OCI-LY7 (cell line): ENCODE results near the gene GAPDHS. TPM values are rescaled to one million over a fixed set of nuclear protein-coding genes. Genes with fewer than 3 reads are reported as not detected.

ENCODE experiments used
- BruUV-seq: library from RNA; stranded (reverse); fragments of 400-500 nt; replicated peaks from 2 replicates; lab custom pipeline; 2021; lab: Mats Ljungman, UMichigan
- CTCF ChIA-PET: fragments of 300-600 bp; sonication (Branson Sonifier 250); formaldehyde crosslinking; loops from one replicate; lab custom pipeline; 2022; ENCODE audit warnings: antibody characterized with exemption; ENCODE audit not compliant: unreplicated experiment; lab: Charles Lee
- POLR2A ChIA-PET: fragments of 300-600 bp; sonication (Branson Sonifier 250); formaldehyde crosslinking; loops from one replicate; lab custom pipeline; 2022; ENCODE audit warnings: antibody characterized with exemption; lab: Charles Lee
- DNase-seq: peaks from one replicate; pipeline ENCODE4 v3.0.0-alpha.2; 2015; ENCODE audit warnings: low spot score
- H2AFZ ChIP-seq: fragments of 200-600 bp; sonication (generic), shearing (Covaris generic); 2 replicates; pipeline ENCODE4 v1.6.1; 2014; ENCODE audit warnings: mild to moderate bottlenecking, antibody characterized with exemption, low read length, moderate library complexity
- H3K27ac ChIP-seq: fragments of 200-600 bp; sonication (generic); 2 replicates; pipeline ENCODE4 v1.5.1; 2014; ENCODE audit warnings: mixed run types, low read depth, mild to moderate bottlenecking, moderate library complexity, low read length, inconsistent platforms; ENCODE audit not compliant: poor library complexity, severe bottlenecking
- H3K36me3 ChIP-seq: fragments of 200-600 bp; sonication (generic); 2 replicates; pipeline ENCODE4 v1.6.1; 2014; ENCODE audit warnings: mild to moderate bottlenecking, antibody characterized with exemption, low read length, moderate library complexity, mixed read lengths; ENCODE audit not compliant: insufficient read depth
- H3K4me1 ChIP-seq: fragments of 200-600 bp; sonication (generic); 2 replicates; pipeline ENCODE4 v1.5.1; 2014; ENCODE audit warnings: mild to moderate bottlenecking, low read length; ENCODE audit not compliant: insufficient read depth, poor library complexity, severe bottlenecking
- H3K4me2 ChIP-seq: fragments of 200-600 bp; sonication (generic); 2 replicates; pipeline ENCODE4 v1.6.1; 2014; ENCODE audit warnings: mild to moderate bottlenecking, low read length
- H3K4me3 ChIP-seq: fragments of 200-600 bp; sonication (generic); 2 replicates; pipeline ENCODE4 v1.5.1; 2014; ENCODE audit warnings: mild to moderate bottlenecking, low read depth, low read length; ENCODE audit not compliant: poor library complexity, severe bottlenecking
- H3K79me2 ChIP-seq: fragments of 200-600 bp; sonication (generic); 2 replicates; pipeline ENCODE4 v1.6.1; 2016; ENCODE audit warnings: low read depth, mild to moderate bottlenecking, low read length, moderate library complexity, mixed read lengths; ENCODE audit not compliant: insufficient read depth
- H3K9me2 ChIP-seq: fragments of 200-600 bp; sonication (generic); 2 replicates; pipeline ENCODE4 v1.6.1; 2016; ENCODE audit warnings: mild to moderate bottlenecking, low read length, mixed read lengths; ENCODE audit not compliant: insufficient read depth
- H3K9me3 ChIP-seq: fragments of 200-600 bp; sonication (generic); 2 replicates; pipeline ENCODE4 v1.6.1; 2014; ENCODE audit warnings: mild to moderate bottlenecking, mixed run types, low read length, mixed read lengths
- H4K20me1 ChIP-seq: fragments of 200-600 bp; sonication (generic); 2 replicates; pipeline ENCODE4 v1.6.1; 2014; ENCODE audit warnings: mild to moderate bottlenecking, antibody characterized with exemption, low read length, moderate library complexity, mixed read lengths; ENCODE audit not compliant: insufficient read depth
- CTCF ChIP-seq: fragments of 200-600 bp; sonication (generic); conservative IDR thresholded peaks from 2 replicates; pipeline ENCODE4 v1.5.1; 2014; ENCODE audit warnings: mild to moderate bottlenecking, antibody characterized with exemption, low read length, moderate library complexity, mixed read lengths
- EZH2phosphoT487 ChIP-seq: fragments of 200-600 bp; sonication (generic); IDR thresholded peaks from 2 replicates; pipeline ENCODE4 v1.6.1; 2018; ENCODE audit warnings: low read depth, borderline replicate concordance, mild to moderate bottlenecking, mixed run types, antibody characterized with exemption, low read length, moderate library complexity, mixed read lengths
- intact Hi-C: fragments of 100-400 bp; cut with micrococcal nuclease; formaldehyde crosslinking; loops from one replicate; pipeline ENCODE4 v1.10.0; 2022; ENCODE audit not compliant: unreplicated experiment
- total RNA-seq, 2 experiments: library from RNA; depleted of rRNA in 1 of 2; stranded (reverse); fragments of >200 nt in 1 of 2; shearing (Covaris generic) in 1 of 2; gene quantifications; 2 replicates each; pipeline ENCODE4 v1.2.3, GENCODE V29; 2014 to 2022

The GAPDHS gene
- total RNA-seq, 2 experiments from 2014 or later: not detected

GRCh38 chr19:35560677-35561076, 27.4 kb downstream of the GAPDHS start:
- peaks cover 18% of the 10 kb centered on the region for H3K4me1 ChIP-seq
- BruUV-seq: no TSS peak

GRCh38 chr19:35561436-35561835, 28.2 kb downstream of the GAPDHS start:
- ChIA-PET POLR2A (no interaction called here), CTCF (no interaction called here)
- no peak for DNase-seq
- intact Hi-C loops: no loop called here
- Histone ChIP-seq H3K4me2 (no peak overlapping the region), H3K4me3 (no peak overlapping the region), H3K36me3 (no peaks in the 10 kb centered on the region), H3K79me2 (no peaks in the 10 kb centered on the region), H2AFZ (no peak overlapping the region), H3K9me3 (no peaks in the 10 kb centered on the region), H3K9me2 (no peaks in the 10 kb centered on the region), H3K4me1 (peaks cover 18% of the 10 kb centered on the region), H3K27ac (no peak overlapping the region), H4K20me1 (no peaks in the 10 kb centered on the region)
- TF ChIP-seq EZH2phosphoT487 (no peak), CTCF (no peak)
- BruUV-seq: no TSS peak

More at GRCh38 chr19:35560677-35561076, 27.4 kb downstream of the GAPDHS start:
- Histone ChIP-seq H2AFZ (no peak overlapping the region), H3K36me3 (no peaks in the 10 kb centered on the region), H3K27ac (no peak overlapping the region), H3K79me2 (no peaks in the 10 kb centered on the region), H3K9me2 (no peaks in the 10 kb centered on the region), H4K20me1 (no peaks in the 10 kb centered on the region), H3K4me2 (no peak overlapping the region), H3K9me3 (no peaks in the 10 kb centered on the region), H3K4me3 (no peak overlapping the region)
- intact Hi-C loops: no loop called here
- ChIA-PET POLR2A (no interaction called here), CTCF (no interaction called here)
- TF ChIP-seq CTCF (no peak), EZH2phosphoT487 (no peak)
- no peak for DNase-seq

DNA sequence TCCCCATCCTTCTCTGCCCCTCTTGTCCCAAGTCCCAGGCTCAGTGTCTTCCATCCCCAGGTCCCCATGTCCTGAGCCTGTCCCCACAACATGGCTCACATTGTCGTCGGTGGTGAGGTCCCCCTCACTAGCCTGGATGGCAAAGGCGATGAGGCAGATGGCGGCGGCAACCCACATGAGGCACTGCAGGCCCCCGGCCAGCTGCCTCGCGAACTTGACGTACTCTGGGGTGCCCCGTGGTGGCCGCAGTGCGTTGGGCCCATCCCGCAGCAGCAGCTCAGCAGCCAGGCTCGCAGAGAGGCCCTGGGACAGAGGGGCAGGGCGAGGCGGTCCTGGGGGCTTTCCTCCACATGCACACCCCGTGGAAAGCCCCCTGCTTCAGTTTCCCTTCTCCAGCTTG, 29.1 kb downstream of the GAPDHS start:
- Histone ChIP-seq H2AFZ (no peak overlapping the region), H3K4me1 (peaks cover 18% of the 10 kb centered on the region), H3K4me3 (no peak overlapping the region), H3K36me3 (no peaks in the 10 kb centered on the region), H3K27ac (no peak overlapping the region), H4K20me1 (no peaks in the 10 kb centered on the region), H3K9me3 (no peaks in the 10 kb centered on the region), H3K79me2 (no peaks in the 10 kb centered on the region), H3K9me2 (no peaks in the 10 kb centered on the region), H3K4me2 (no peak overlapping the region)
- DNase-seq: no peak
- intact Hi-C loops: no loop called here
- ChIA-PET POLR2A (no interaction called here), CTCF (interaction anchor here (0.6 kb wide), 1 partner anchor 100 kb away, joined by 3 read pairs; no protein-coding TSS in a partner anchor)
- no peak for TF ChIP-seq EZH2phosphoT487
- TF ChIP-seq CTCF: no peak
- BruUV-seq: no TSS peak
